ENCODE measurements around the gene CEBPE.

The CEBPE gene

DNA sequence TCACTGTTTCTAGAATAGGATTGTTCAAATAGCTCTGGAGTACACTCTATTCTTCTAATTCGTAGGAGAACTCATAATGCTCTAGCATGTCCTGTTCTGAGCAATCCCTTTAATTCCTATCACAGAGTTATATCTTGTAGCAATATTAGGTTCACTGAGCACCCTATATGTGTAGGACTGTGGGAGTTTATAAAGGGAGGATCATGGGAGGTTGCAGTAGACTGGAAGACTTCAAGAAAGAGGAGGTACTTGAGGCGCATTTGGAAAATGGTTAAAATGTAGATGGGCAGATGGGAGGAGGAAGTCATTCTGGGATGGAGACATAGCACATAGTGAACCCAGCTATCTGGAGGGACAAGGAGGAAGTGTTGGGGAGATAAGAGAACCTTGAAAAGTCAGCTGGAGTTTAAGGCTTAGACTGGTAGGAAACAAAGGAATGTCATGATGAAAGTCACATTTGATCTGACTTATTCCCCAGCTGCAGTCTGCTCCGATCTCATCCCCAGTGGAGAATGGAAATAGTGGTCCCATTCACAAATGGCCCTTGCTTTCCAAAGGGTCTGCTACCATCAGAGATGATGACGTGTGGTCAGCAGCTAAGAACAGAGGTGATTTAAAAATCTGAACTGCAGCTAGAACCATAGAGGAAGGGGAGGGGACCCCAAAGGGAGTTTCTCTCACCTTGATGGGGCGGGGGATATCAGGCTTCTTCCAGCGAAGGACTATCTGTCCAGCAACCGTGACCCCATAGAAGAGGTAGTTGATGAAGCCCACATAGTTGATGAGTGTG, 10.1 kb upstream of the CEBPE start:
- DNase-seq (ENCODE audit: insufficient read length, low spot score): no peak
- FAIRE-seq: no peak
- TF ChIP-seq, protein P1, sequence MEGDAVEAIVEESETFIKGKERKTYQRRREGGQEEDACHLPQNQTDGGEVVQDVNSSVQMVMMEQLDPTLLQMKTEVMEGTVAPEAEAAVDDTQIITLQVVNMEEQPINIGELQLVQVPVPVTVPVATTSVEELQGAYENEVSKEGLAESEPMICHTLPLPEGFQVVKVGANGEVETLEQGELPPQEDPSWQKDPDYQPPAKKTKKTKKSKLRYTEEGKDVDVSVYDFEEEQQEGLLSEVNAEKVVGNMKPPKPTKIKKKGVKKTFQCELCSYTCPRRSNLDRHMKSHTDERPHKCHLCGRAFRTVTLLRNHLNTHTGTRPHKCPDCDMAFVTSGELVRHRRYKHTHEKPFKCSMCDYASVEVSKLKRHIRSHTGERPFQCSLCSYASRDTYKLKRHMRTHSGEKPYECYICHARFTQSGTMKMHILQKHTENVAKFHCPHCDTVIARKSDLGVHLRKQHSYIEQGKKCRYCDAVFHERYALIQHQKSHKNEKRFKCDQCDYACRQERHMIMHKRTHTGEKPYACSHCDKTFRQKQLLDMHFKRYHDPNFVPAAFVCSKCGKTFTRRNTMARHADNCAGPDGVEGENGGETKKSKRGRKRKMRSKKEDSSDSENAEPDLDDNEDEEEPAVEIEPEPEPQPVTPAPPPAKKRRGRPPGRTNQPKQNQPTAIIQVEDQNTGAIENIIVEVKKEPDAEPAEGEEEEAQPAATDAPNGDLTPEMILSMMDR (IDR thresholded peaks at IDR 0.05; ENCODE audit: insufficient read depth, missing control alignments): no peak

DNA sequence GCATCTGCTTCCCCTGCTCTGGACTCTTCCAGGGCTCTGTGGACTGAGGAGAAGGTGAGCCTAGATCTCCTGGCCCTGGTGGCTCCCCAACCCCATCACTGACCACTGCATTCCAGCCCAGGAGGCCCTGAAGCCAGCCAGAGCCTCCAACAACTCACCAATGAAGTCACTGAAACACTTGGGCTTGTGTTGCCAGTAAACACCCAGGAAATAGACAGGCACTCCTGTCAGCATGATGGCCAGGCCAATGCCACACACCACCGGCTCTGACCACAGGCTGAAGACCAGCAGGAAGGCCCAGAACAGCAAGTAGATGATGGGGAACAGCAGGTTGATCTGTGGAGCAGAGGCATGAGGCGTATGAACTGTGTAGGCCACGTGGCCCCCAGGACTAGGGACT, 8.8 kb upstream of the CEBPE start:
- DNase-seq (ENCODE audit: insufficient read length, low spot score) (no peak), FAIRE-seq (no peak)
- TF ChIP-seq, protein P1 (IDR thresholded peaks at IDR 0.05; ENCODE audit: insufficient read depth, missing control alignments): no peak

DNA sequence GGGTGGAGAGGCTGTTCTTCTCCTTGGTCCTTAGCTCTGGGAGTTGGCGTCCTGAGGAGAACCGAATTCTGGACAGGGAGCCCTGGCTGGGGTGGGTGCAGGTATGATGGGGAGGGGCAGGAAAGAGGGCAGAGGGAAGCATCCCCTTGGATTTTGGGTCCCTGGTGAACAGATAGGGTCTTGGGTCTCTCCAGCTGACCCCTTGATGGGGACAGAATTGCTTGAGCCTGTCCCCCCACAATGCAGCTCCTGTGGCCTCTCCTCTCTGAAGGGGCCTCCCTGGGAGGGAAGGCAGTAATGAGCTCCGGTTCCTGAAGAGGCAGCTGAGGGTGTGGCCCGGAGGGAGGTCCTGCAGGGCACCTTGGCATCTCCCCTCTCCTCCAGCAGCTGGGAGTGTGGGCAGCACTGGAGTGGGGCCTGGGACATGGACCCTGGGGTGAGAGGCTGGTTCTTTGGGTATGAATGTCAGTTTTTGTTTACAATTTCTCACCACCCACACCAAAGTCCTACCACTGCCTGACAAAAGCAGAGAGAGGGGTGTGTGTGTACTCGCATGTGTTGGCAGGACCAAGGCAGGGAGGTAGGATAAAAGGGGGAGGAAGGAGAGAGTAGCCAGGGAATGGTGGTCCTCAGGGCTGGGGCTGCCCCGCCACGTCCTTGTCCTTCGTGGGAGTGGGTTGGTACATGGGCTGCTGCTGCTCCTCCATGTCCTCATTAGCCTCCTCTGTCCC, 7.7 kb upstream of the CEBPE start:
- TF ChIP-seq, protein P1 (IDR thresholded peaks at IDR 0.05; ENCODE audit: insufficient read depth, missing control alignments): no peak
- FAIRE-seq (no peak), DNase-seq (ENCODE audit: insufficient read length, low spot score) (no peak)

DNA sequence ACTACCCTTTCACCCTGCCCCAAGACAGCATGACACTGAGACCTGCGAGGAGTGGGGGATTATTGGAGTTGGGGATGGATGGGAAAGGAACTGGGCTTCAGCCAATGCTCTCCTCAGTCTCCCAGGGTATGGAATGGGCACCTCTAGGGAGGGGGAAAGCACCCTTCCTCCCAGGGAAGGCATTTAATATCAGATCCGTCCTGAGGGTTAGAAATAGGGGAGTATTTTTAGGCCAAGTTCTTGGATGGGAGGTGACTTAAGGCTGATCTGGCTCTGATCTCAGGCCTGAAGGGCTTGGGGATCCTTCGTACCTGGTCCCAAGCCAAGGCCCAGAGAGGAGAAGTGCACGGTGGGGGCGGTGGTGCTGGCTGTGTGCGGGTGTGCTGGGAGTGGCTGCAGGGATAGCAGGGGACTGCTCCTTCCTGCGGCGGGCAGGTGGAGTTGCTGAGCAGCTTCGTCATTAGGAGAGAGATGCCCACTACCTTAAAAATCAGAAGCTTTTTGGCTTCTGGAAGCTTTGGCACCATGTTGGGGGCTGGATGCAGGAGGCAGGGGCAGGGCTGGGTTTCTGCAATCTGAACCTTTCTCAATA, 7.0 kb upstream of the CEBPE start:
- TF ChIP-seq, protein P1 (IDR thresholded peaks at IDR 0.05; ENCODE audit: insufficient read depth, missing control alignments): no peak
- no peak for FAIRE-seq
- no peak for DNase-seq (ENCODE audit: insufficient read length, low spot score)

DNA sequence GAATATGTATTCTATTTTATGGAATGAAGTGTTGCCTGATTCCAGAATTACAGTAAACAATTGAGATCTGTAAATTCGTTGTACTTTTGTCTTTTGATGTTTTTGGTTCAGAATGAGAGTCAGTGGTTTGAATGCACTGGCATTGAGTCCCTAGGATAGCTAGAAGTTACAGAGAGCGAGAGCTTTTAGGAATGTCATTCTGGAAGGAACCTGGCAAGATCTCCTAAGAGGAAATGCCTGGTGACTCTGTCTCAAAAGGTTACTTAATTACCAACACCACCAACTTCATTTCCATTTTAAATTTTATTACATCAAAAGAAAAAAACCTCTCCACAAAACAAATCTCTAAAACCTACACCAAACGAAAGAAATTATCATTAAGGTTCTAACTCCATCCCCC, 6.0 kb upstream of the CEBPE start:
- FAIRE-seq: no peak
- no peak for DNase-seq (ENCODE audit: insufficient read length, low spot score)
- TF ChIP-seq, protein P1 (IDR thresholded peaks at IDR 0.05; ENCODE audit: insufficient read depth, missing control alignments): no peak

DNA sequence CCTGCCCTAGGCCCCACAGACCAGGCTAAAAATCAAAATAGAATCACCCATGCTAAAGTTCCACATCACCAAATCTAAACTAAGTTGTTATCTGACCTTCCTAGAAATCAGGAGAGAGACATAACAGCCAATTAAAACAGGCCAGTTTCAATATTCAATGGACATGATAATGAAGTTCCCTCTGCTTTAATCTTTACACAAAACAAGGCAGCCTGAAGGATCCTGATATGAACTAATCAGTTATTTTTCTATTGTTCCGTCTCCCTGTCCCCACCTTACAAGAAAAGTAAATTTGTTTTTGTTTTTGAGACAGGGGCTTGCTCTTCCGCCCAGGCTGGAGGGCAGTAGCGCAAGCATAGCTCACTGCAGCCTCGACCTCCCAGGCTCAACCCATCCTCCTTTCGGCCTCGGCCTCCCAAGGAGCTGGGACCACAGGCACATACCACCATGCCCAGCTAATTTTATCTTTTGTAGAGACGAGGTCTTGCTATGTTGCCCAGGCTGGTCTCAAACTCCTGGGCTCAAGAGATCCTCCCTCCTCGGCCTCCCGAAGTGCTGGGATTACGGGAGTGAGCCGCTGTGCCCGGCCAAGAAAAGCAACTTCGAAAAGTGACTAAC, 5.4 kb upstream of the CEBPE start:
- TF ChIP-seq, protein P1 (IDR thresholded peaks at IDR 0.05; ENCODE audit: insufficient read depth, missing control alignments): no peak
- no peak for FAIRE-seq
- no peak for DNase-seq (ENCODE audit: insufficient read length, low spot score)
